GM23248 (cell line): Measurements from ENCODE around the gene UBALD1.

Experiments used
- EZH2 ChIP-seq: fragments of 200-600 bp; sonication (generic); IDR thresholded peaks from 2 replicates; pipeline ENCODE4 v1.6.1; 2018; ENCODE audit warnings: antibody characterized with exemption, mild to moderate bottlenecking; ENCODE audit not compliant: insufficient read depth, poor library complexity, severe bottlenecking
- EZH2phosphoT487 ChIP-seq: fragments of 200-600 bp; sonication (generic); IDR thresholded peaks from 2 replicates; pipeline ENCODE4 v1.6.1; 2018; ENCODE audit warnings: antibody characterized with exemption, moderate library complexity, mild to moderate bottlenecking, low read depth; ENCODE audit not compliant: insufficient read depth

GRCh38 chr16:4604401-4604800 is 10.3 kb downstream of the UBALD1 start:
- TF ChIP-seq EZH2 (no peak), EZH2phosphoT487 (no peak)
